AG04449 (cell line): ENCODE data around the gene RHOBTB1.
A peak's percentile ranks its signal among the peaks of the same experiment; 100 is the strongest.

Source experiments
- CTCF ChIA-PET: fragments of 350-600 bp; formaldehyde crosslinking; extraction: SDS; loops from one replicate; lab custom pipeline; 2021; ENCODE audit warnings: antibody characterized with exemption; lab: Yijun Ruan, JAX
- POLR2A ChIA-PET: fragments of 400-600, 350-600 bp; formaldehyde crosslinking; extraction: SDS; loops from one replicate; lab custom pipeline; 2020; ENCODE audit warnings: antibody characterized with exemption, inconsistent platforms; lab: Yijun Ruan, JAX
- DNase-seq: peaks from one replicate; pipeline ENCODE4 v3.0.0-alpha.2; 2010; ENCODE audit warnings: low read depth, low spot score
- H3K4me3 ChIP-seq: 2 replicates; pipeline ENCODE4 v1.5.1; 2011; ENCODE audit warnings: low read depth, mild to moderate bottlenecking, control low read depth, low read length
- TF ChIP-seq, protein P1 (sequence below): IDR thresholded peaks from one replicate; pipeline ENCODE4 v1.5.1; 2011; ENCODE audit warnings: mild to moderate bottlenecking, moderate library complexity, low read length, control low read depth, inconsistent platforms; ENCODE audit not compliant: insufficient read depth; ENCODE audit errors: missing control alignments

RHOBTB1 gene

GRCh38 chr10:60883187-60883586, 60.8 kb downstream of the RHOBTB1 start:
- ChIA-PET CTCF (interaction anchor here (1.1 to 1.8 kb wide), 7 partner anchors 9 to 27 kb away, joined by 3 to 10 read pairs (median 3); no protein-coding TSS in a partner anchor), POLR2A (no interaction called here)
- no peak overlapping the region for H3K4me3 ChIP-seq
- TF ChIP-seq, protein P1, sequence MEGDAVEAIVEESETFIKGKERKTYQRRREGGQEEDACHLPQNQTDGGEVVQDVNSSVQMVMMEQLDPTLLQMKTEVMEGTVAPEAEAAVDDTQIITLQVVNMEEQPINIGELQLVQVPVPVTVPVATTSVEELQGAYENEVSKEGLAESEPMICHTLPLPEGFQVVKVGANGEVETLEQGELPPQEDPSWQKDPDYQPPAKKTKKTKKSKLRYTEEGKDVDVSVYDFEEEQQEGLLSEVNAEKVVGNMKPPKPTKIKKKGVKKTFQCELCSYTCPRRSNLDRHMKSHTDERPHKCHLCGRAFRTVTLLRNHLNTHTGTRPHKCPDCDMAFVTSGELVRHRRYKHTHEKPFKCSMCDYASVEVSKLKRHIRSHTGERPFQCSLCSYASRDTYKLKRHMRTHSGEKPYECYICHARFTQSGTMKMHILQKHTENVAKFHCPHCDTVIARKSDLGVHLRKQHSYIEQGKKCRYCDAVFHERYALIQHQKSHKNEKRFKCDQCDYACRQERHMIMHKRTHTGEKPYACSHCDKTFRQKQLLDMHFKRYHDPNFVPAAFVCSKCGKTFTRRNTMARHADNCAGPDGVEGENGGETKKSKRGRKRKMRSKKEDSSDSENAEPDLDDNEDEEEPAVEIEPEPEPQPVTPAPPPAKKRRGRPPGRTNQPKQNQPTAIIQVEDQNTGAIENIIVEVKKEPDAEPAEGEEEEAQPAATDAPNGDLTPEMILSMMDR, result peak; percentile 38
- DNase-seq, result no peak

- CTCF ChIA-PET, result no interaction called here
- H3K4me3 ChIP-seq, result no peak overlapping the region
- POLR2A ChIA-PET, result no interaction called here
- TF ChIP-seq, protein P1, result no peak
- DNase-seq, result no peak
Observed at GRCh38 chr10:60878224-60878623, 65.8 kb downstream of the RHOBTB1 start.

GRCh38 chr10:60877777-60878120, 66.2 kb downstream of the RHOBTB1 start:
- ChIA-PET POLR2A (no interaction called here), CTCF (interaction anchor here (1.1 kb wide), 1 partner anchor 49 kb away, joined by 3 read pairs; no protein-coding TSS in a partner anchor)
- TF ChIP-seq, protein P1, result no peak
- no peak overlapping the region for H3K4me3 ChIP-seq
- no peak for DNase-seq

DNA sequence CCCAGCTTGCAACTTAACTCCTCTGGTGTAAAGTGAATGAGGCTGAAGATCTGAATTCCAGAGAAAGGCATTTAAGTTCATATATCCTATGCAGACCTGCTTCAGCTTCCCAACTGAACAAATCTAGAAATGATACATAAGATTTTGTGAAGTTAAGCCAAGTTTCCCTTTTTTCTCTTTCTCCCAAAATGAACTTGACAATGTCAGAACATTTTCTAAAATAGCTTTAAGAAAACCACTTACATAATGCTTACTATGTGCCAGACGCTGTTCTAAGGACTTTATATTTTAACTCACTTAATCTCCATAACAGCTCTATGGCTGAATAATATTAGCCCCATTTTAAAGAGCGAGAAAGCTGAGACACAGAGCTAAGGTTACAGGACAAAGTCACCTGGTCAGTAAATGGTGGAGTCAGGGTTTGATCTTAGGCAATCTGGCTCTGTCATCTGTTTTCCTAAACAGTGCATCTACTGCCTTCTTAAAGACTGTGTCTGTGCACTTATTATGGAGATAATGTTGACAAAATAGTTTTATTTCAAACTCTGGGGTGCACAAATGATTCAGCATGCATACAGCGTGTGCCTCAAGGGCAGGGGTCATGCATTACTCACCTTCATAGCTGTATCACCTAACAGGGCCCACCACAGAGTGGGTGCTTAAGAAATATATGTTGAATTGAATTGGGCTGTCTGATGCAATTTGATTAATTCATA, 66.8 kb downstream of the RHOBTB1 start:
- POLR2A ChIA-PET, result interaction anchor here (0.7 kb wide), 1 partner anchor 19 kb away, joined by 3 read pairs; no protein-coding TSS in a partner anchor
- no peak overlapping the region for H3K4me3 ChIP-seq
- CTCF ChIA-PET, result interaction anchor here (1.1 to 1.7 kb wide), 2 partner anchors 9 to 48 kb away, joined by 3 to 4 read pairs; no protein-coding TSS in a partner anchor
- TF ChIP-seq, protein P1, result no peak
- DNase-seq, result no peak

DNA sequence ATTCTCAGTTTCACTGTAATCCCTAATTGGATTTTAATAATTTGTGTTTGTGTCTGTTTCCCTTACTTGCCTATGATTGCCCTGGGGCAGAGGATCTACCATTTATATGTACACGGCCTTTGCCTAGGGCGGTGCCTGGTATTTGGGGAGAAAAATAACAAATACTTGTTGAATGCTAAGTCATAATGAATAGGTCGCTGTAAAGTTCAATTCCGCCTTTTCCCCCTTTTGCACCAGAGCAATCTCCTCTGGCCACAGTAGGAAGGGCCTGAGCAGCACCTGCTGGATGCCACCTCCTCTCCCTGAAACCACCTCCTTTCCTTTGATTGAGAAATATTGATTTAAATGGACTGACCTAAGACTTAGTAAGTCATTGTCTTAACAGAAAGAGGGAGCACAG, 70.2 kb downstream of the RHOBTB1 start:
- CTCF ChIA-PET, result no interaction called here
- no peak overlapping the region for H3K4me3 ChIP-seq
- TF ChIP-seq, protein P1, result no peak
- POLR2A ChIA-PET, result no interaction called here
- DNase-seq, result no peak

DNA sequence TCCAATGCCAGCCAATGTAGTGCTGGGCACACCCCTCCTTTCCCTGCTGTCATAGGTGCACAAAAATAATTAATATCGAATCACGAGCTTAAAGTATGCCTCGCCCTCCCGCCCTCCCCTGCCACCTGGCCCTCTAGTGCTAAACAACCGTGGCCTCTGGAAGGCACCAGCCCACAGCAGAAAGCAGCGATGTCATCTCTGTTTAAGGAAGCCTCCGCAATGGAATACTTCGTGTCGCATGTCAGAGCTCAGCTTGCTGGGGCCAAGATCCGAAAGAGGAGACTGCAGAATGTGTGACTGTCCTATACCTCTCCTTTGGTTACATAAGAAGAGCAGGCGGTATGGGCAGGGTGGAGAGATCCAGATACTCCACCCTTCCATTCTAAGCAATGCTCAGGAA, 71.5 kb downstream of the RHOBTB1 start:
- ChIA-PET POLR2A (no interaction called here), CTCF (interaction anchor here (0.8 kb wide), 1 partner anchor 90 kb away, joined by 3 read pairs; no protein-coding TSS in a partner anchor)
- no peak overlapping the region for H3K4me3 ChIP-seq
- DNase-seq, result no peak
- TF ChIP-seq, protein P1, result no peak
